HL-60 (cell line): ENCODE measurements around the gene NOBOX.
"Not testable (repeated sequence)": the region's sequence is repeated elsewhere in the genome, so short reads cannot be mapped to it uniquely, and the experiment has no call there.

Experiments used
- CTCF ChIP-seq: IDR thresholded peaks from one replicate; pipeline ENCODE4 v1.5.1; 2011; ENCODE audit warnings: low read length, control low read depth, inconsistent platforms; ENCODE audit not compliant: insufficient read depth
- GABPA ChIP-seq: IDR thresholded peaks from 2 replicates; pipeline ENCODE4 v1.6.1; 2012; ENCODE audit warnings: low read depth
- POLR2AphosphoS5 ChIP-seq: IDR thresholded peaks from 2 replicates; pipeline ENCODE4 v1.6.1; 2012; ENCODE audit warnings: low read depth
- REST ChIP-seq: IDR thresholded peaks from 2 replicates; pipeline ENCODE4 v1.6.1; 2012; ENCODE audit warnings: low read depth; ENCODE audit not compliant: insufficient replicate concordance

GRCh38 chr7:144369221-144369620 lies 34.3 kb downstream of the NOBOX start:
- TF ChIP-seq CTCF, GABPA, REST, POLR2AphosphoS5: not testable (repeated sequence)
